RWPE1 (cell line): Measurements from ENCODE around the gene DPF3.

Experiments
- CTCF ChIA-PET: fragments of 350-600 bp; sonication (Branson Sonifier 250); formaldehyde crosslinking; extraction: SDS; loops from one replicate; lab custom pipeline; 2021; lab: Yijun Ruan, JAX
- POLR2A ChIA-PET: fragments of 400-600 bp; formaldehyde crosslinking; extraction: SDS; loops from one replicate; lab custom pipeline; 2020; ENCODE audit warnings: antibody characterized with exemption; ENCODE audit not compliant: low non-redundant PET; lab: Yijun Ruan, JAX
- DNase-seq: peaks from one replicate; pipeline ENCODE4 v3.0.0; 2012; ENCODE audit warnings: low spot score
- H3K27ac ChIP-seq: fragments of 450-650 bp; 2 replicates; pipeline ENCODE4 v1.5.1; 2017
- TF ChIP-seq, protein P1 (sequence below): fragments of 450-650 bp; conservative IDR thresholded peaks from 2 replicates; pipeline ENCODE4 v1.5.1; 2017; ENCODE audit warnings: low read depth, mild to moderate bottlenecking

DPF3 gene

DNA sequence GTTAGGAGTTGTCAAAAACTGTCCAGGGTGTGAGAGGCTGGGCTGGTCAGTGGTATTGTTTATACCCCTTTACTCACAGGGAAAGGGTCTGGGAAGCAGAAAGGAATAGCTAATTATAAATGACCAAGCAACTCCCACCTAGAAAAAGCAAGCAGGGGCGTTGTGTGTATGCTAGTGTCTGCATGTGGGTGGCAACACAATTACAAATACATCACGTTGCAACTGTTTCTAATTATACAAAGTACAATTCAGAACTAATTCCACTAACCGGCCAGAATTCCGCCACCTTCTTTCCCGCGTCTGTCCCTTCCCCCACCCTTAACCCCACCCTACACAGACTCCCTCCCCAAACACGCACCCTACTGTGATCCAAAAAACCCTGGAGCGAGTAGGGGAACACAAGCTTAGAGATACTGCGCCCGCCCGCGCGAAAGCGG lies 2.2 kb downstream of the DPF3 start:
- ChIA-PET CTCF (interaction anchor here (0.6 to 1.8 kb wide), 4 partner anchors 8 to 378 kb away, joined by 3 to 8 read pairs (median 4); no protein-coding TSS in a partner anchor), POLR2A (no interaction called here)
- H3K27ac ChIP-seq = no peak overlapping the region
- TF ChIP-seq, protein P1, sequence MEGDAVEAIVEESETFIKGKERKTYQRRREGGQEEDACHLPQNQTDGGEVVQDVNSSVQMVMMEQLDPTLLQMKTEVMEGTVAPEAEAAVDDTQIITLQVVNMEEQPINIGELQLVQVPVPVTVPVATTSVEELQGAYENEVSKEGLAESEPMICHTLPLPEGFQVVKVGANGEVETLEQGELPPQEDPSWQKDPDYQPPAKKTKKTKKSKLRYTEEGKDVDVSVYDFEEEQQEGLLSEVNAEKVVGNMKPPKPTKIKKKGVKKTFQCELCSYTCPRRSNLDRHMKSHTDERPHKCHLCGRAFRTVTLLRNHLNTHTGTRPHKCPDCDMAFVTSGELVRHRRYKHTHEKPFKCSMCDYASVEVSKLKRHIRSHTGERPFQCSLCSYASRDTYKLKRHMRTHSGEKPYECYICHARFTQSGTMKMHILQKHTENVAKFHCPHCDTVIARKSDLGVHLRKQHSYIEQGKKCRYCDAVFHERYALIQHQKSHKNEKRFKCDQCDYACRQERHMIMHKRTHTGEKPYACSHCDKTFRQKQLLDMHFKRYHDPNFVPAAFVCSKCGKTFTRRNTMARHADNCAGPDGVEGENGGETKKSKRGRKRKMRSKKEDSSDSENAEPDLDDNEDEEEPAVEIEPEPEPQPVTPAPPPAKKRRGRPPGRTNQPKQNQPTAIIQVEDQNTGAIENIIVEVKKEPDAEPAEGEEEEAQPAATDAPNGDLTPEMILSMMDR = no peak
- no peak for DNase-seq

DNA sequence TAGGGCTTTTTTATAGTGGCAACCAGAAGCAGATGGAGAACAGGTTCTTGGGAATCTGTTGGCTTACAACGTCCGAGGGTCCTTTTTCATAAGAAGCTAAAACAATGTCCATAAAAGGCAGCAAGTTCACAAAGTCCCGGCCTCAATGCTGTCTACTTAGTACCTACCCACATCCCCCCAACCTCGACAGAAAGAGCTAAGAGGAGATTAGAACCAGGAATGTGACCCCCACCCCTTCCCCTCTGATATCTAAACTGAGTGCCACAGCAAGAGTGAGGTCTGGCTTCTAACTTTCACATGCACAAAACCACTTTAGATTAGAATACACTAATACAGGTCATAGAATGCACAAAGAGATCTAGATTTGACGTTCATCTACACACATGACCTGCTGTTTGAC lies 4.5 kb downstream of the DPF3 start:
- TF ChIP-seq, protein P1 = no peak
- H3K27ac ChIP-seq = no peak overlapping the region
- CTCF ChIA-PET = interaction anchor here (0.7 kb wide), 1 partner anchor 1336 kb away, joined by 3 read pairs; no protein-coding TSS in a partner anchor
- POLR2A ChIA-PET = no interaction called here
- DNase-seq = no peak

DNA sequence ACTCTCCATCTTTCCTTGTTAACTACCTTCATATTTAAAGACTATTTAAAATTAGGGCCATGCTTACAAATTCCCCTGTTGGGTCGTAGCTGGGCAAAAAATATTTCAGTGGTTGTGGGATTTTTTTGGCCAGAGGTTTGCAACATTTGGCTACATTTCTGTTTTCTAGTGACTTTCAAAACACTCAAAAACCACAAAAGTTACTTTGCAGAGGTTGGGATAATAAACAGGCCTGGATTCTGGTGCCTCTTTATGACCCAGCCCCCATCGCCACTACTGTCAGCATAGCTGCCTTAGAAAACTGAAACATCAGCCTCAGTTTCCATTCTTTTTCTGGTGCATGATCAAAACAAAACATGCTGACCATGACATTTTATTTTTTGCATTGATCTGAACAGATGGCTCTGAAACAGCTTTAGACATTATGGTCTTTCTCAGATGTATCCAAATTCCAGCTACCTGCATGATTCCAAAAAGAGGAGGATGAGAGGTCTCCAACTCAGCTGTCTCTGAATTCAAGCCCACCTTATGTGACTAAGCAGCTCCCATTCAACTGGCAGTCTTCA lies 5.2 kb downstream of the DPF3 start:
- DNase-seq = no peak
- ChIA-PET CTCF (interaction anchor here (0.6 to 0.7 kb wide), 3 partner anchors 372 to 1335 kb away, joined by 3 read pairs; no protein-coding TSS in a partner anchor), POLR2A (no interaction called here)
- TF ChIP-seq, protein P1 = no peak
- no peak overlapping the region for H3K27ac ChIP-seq

DNA sequence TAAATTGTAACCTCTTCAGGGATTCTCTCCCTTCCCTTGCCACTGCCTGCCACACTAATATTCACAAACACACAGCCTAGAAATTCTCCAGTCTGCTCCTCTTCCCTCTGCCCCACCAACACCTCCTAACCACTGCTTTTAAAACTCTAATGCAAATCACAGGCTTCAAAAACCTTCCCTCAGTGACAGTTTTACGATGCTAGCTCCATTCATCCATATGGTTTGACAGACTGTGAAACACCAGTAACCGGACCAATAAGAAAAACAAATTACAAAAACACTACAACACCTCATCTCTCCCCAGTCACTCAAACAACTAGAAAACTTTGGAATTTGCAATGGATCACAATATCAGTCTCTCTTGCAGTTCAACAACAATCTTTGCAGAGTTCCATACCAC lies 5.7 kb downstream of the DPF3 start:
- no peak for DNase-seq
- CTCF ChIA-PET = interaction anchor here (0.6 kb wide), 2 partner anchors 372 to 394 kb away, joined by 3 read pairs; no protein-coding TSS in a partner anchor
- H3K27ac ChIP-seq = no peak overlapping the region
- POLR2A ChIA-PET = no interaction called here
- TF ChIP-seq, protein P1 = no peak

DNA sequence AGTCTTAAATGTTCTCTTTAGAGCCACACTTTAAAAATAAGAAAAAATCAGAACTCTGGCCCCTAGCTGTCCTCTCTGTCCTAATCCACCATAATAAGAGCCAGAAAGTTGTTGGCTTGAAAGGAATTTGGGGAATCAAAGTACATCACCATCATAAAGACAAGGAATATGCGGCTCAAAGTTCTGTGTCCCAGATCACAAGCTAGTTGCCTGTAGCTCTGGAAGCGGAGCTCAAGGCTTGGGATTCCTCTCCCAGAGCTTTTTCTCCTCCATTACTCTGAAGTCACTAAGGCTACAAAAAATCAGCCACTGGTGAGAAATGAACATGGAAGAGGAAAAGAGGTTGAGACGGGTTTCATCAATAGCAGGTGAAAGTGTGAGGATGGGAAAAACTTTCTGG lies 6.4 kb downstream of the DPF3 start:
- ChIA-PET CTCF (no interaction called here), POLR2A (no interaction called here)
- H3K27ac ChIP-seq = no peak overlapping the region
- no peak for DNase-seq
- TF ChIP-seq, protein P1 = no peak

DNA sequence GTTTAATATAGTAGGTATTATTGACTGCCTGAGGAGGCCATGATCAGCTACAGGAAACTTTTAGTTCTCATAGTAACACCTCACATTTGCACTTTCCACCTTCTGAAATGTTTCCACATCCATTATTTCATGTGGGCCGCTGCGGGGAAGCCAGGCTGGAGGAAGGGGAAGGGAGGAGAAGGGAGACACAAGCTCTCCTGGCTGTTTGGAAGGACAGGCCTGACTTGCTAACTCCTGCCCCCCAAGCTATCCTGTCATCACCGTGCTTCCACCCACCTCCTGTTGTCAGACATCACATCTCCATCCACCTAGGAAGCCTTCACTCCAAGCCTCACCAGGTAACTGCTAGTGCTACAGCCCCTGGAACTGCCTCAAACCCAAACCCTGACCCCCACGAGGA lies 9.5 kb downstream of the DPF3 start:
- DNase-seq = no peak
- H3K27ac ChIP-seq = no peak overlapping the region
- TF ChIP-seq, protein P1 = no peak
- POLR2A ChIA-PET = no interaction called here
- CTCF ChIA-PET = interaction anchor here (1.3 kb wide), 1 partner anchor 8 kb away, joined by 3 read pairs; no protein-coding TSS in a partner anchor
